ENCODE data around the gene MED7. TPM values are rescaled to one million over a fixed set of nuclear protein-coding genes. Genes with fewer than 3 reads are reported as not detected.

Gene MED7
- total RNA-seq, 1 experiment from 2014 or later: 8.7 TPM

- Histone ChIP-seq H3K4me1 (ENCODE audit: insufficient read depth, low read length, poor library complexity, severe bottlenecking) (no peaks in the 10 kb centered on the region), H3K27me3 (replicated peaks; ENCODE audit: insufficient read depth, low read depth, low read length, poor library complexity) (peaks cover 7% of the 10 kb centered on the region), H3K9me3 (ENCODE audit: low read depth, low read length, poor library complexity, severe bottlenecking) (no peaks in the 10 kb centered on the region), H3K36me3 (ENCODE audit: insufficient read depth, low read length, poor library complexity, severe bottlenecking) (no peaks in the 10 kb centered on the region), H3K4me3 (ENCODE audit: low read depth, low read length, poor library complexity, severe bottlenecking) (no peak overlapping the region), H3K27ac (ENCODE audit: low read depth, low read length, poor library complexity, severe bottlenecking) (no peak overlapping the region)
- TF ChIP-seq CTCF (conservative IDR thresholded peaks at IDR 0.05; ENCODE audit: low read depth, low read length): no peak
- TF ChIP-seq EZH2 (IDR thresholded peaks at IDR 0.05; ENCODE audit: borderline replicate concordance, low read depth, low read length, poor library complexity, severe bottlenecking): no peak
- POLR2A ChIA-PET (ENCODE audit: low non-redundant PET): no interaction called here
- no TSS peak for BruUV-seq (replicated peaks)
- intact Hi-C loops (cut with micrococcal nuclease; ENCODE audit: unreplicated experiment): no loop called here
- no peak for DNase-seq (ENCODE audit: low spot score)
- CTCF ChIA-PET: no interaction called here
These were observed 21.9 kb upstream of the MED7 start for GRCh38 chr5:157164521-157164920.

GRCh38 chr5:157162919-157163510 lies 20.4 kb upstream of the MED7 start:
- Histone ChIP-seq H3K4me3 (ENCODE audit: low read depth, low read length, poor library complexity, severe bottlenecking) (no peak overlapping the region), H3K4me1 (ENCODE audit: insufficient read depth, low read length, poor library complexity, severe bottlenecking) (no peaks in the 10 kb centered on the region), H3K9me3 (ENCODE audit: low read depth, low read length, poor library complexity, severe bottlenecking) (no peaks in the 10 kb centered on the region), H3K27ac (ENCODE audit: low read depth, low read length, poor library complexity, severe bottlenecking) (no peak overlapping the region), H3K27me3 (replicated peaks; ENCODE audit: insufficient read depth, low read depth, low read length, poor library complexity) (peaks cover 7% of the 10 kb centered on the region), H3K36me3 (ENCODE audit: insufficient read depth, low read length, poor library complexity, severe bottlenecking) (no peaks in the 10 kb centered on the region)
- BruUV-seq (replicated peaks): no TSS peak
- POLR2A ChIA-PET (ENCODE audit: low non-redundant PET): no interaction called here
- CTCF ChIA-PET: no interaction called here
- TF ChIP-seq CTCF (conservative IDR thresholded peaks at IDR 0.05; ENCODE audit: low read depth, low read length) (no peak), EZH2 (IDR thresholded peaks at IDR 0.05; ENCODE audit: borderline replicate concordance, low read depth, low read length, poor library complexity, severe bottlenecking) (no peak)
- no peak for DNase-seq (ENCODE audit: low spot score)
- intact Hi-C loops (cut with micrococcal nuclease; ENCODE audit: unreplicated experiment): no loop called here

DNA sequence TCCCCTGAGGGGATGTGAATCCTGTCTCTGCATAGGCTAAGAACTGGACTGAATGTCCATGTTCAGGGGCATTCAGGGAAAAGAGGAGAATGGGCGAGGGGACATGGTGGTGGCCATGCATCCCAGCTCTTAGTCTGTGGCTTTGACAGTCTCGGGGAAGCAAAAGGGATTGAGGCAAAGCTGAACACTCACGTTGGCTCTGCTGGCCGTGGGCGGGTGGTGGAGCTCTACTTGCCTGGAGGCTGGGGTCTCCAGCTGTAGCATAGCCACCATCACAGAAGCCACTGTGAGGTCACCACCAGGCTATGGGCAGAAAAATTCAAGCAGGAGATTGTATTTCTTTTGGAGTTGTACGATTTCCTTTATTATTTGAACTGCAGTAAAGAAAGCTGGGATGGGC lies 19.3 kb upstream of the MED7 start:
- POLR2A ChIA-PET (ENCODE audit: low non-redundant PET): no interaction called here
- no peak for DNase-seq (ENCODE audit: low spot score)
- no peaks in the 10 kb centered on the region for H3K36me3 ChIP-seq (ENCODE audit: insufficient read depth, low read length, poor library complexity, severe bottlenecking)

More for the DNA sequence above, 19.3 kb upstream of the MED7 start:
- Histone ChIP-seq H3K4me3 (ENCODE audit: low read depth, low read length, poor library complexity, severe bottlenecking) (no peak overlapping the region), H3K4me1 (ENCODE audit: insufficient read depth, low read length, poor library complexity, severe bottlenecking) (no peaks in the 10 kb centered on the region), H3K27me3 (replicated peaks; ENCODE audit: insufficient read depth, low read depth, low read length, poor library complexity) (peaks cover under 1% of the 10 kb centered on the region), H3K9me3 (ENCODE audit: low read depth, low read length, poor library complexity, severe bottlenecking) (no peaks in the 10 kb centered on the region), H3K27ac (ENCODE audit: low read depth, low read length, poor library complexity, severe bottlenecking) (no peak overlapping the region)
- CTCF ChIA-PET: no interaction called here
- no peak for TF ChIP-seq EZH2 (IDR thresholded peaks at IDR 0.05; ENCODE audit: borderline replicate concordance, low read depth, low read length, poor library complexity, severe bottlenecking)
- TF ChIP-seq CTCF (conservative IDR thresholded peaks at IDR 0.05; ENCODE audit: low read depth, low read length): no peak
- intact Hi-C loops (cut with micrococcal nuclease; ENCODE audit: unreplicated experiment): no loop called here
- BruUV-seq (replicated peaks): no TSS peak

Measured in A673 (cell line).